ENCODE results near the gene SLC13A2. TPM values are rescaled to one million over a fixed set of nuclear protein-coding genes. Genes with fewer than 3 reads are reported as not detected.

Gene SLC13A2
- total and polyA plus RNA-seq, 2 experiments from 2014 or later, result not detected

DNA sequence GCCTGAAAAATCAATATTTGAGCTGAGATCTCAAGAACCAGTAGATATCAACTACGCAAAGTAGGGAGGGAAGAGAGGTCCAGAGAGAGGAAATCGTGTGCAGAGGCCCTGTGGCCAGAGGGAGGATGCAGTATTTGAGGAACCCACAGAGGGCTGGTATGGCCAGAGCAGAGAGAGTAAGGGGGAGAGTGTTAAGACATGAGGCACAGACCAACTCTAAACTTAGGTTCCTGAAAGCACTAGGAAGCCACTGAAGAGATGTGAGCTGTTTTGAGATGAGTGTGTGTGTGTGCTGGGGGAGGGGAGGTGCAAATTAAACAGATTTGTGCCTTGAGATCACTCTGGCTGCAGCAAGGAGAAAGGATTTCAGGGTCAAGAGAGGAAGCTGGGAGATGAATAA, 10.9 kb downstream of the SLC13A2 start:
- H3K36me3 Mint-ChIP-seq (ENCODE audit: low read depth), result no peaks in the 10 kb centered on the region
- H3K4me1 Mint-ChIP-seq, result peaks cover 20% of the 10 kb centered on the region
- Histone ChIP-seq H3K4me3 (no peak overlapping the region), H3K27me3 (ENCODE audit: insufficient read depth) (no peaks in the 10 kb centered on the region), H3K9me2 (ENCODE audit: insufficient read depth) (no peaks in the 10 kb centered on the region), H3K4me1 (ENCODE audit: insufficient read depth) (0 out of 2 replicates have a peak, but pooled peaks cover 10% of the 10 kb centered on the region), H3F3A (replicated peaks; ENCODE audit: low read depth) (0 out of 2 replicates have a peak, but pooled peaks cover 2% of the 10 kb centered on the region), H4K20me1 (replicated peaks; ENCODE audit: insufficient read depth) (no peaks in the 10 kb centered on the region), H3K27ac (ENCODE audit: low read depth) (no peak overlapping the region), H3K79me2 (replicated peaks; ENCODE audit: insufficient read depth) (no peaks in the 10 kb centered on the region), H3K4me2 (no peak overlapping the region), H2AFZ (no peak overlapping the region), H3K36me3 (ENCODE audit: insufficient read depth) (no peaks in the 10 kb centered on the region)
- no peak for DNase-seq (ENCODE audit: low spot score)
- H3K4me3 Mint-ChIP-seq, result no peak overlapping the region
- H3K9me3 Mint-ChIP-seq, result no peaks in the 10 kb centered on the region; the same call in 2 of the 3 replicates
- no peak for ATAC-seq
- TF ChIP-seq, protein P1, sequence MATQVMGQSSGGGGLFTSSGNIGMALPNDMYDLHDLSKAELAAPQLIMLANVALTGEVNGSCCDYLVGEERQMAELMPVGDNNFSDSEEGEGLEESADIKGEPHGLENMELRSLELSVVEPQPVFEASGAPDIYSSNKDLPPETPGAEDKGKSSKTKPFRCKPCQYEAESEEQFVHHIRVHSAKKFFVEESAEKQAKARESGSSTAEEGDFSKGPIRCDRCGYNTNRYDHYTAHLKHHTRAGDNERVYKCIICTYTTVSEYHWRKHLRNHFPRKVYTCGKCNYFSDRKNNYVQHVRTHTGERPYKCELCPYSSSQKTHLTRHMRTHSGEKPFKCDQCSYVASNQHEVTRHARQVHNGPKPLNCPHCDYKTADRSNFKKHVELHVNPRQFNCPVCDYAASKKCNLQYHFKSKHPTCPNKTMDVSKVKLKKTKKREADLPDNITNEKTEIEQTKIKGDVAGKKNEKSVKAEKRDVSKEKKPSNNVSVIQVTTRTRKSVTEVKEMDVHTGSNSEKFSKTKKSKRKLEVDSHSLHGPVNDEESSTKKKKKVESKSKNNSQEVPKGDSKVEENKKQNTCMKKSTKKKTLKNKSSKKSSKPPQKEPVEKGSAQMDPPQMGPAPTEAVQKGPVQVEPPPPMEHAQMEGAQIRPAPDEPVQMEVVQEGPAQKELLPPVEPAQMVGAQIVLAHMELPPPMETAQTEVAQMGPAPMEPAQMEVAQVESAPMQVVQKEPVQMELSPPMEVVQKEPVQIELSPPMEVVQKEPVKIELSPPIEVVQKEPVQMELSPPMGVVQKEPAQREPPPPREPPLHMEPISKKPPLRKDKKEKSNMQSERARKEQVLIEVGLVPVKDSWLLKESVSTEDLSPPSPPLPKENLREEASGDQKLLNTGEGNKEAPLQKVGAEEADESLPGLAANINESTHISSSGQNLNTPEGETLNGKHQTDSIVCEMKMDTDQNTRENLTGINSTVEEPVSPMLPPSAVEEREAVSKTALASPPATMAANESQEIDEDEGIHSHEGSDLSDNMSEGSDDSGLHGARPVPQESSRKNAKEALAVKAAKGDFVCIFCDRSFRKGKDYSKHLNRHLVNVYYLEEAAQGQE (IDR thresholded peaks at IDR 0.05; ENCODE audit: unreplicated experiment), result no peak
- TF ChIP-seq EZH2 (IDR thresholded peaks at IDR 0.05; ENCODE audit: low read depth, unreplicated experiment) (no peak), CREB1 (CRISPR knock-in tag; IDR thresholded peaks at IDR 0.05; ENCODE audit: low read depth) (no peak), ZNF114 (CRISPR knock-in tag; IDR thresholded peaks at IDR 0.05) (no peak), JUNB (IDR thresholded peaks at IDR 0.05; ENCODE audit: unreplicated experiment) (no peak), STAT1 (IDR thresholded peaks at IDR 0.05; ENCODE audit: unreplicated experiment) (no peak), EZH2phosphoT487 (IDR thresholded peaks at IDR 0.05; ENCODE audit: unreplicated experiment) (no peak), POLR2AphosphoS5 (IDR thresholded peaks at IDR 0.05; ENCODE audit: low read depth) (no peak), NANOG (IDR thresholded peaks at IDR 0.05; ENCODE audit: borderline replicate concordance) (no peak), ZNF331 (CRISPR knock-in tag; IDR thresholded peaks at IDR 0.05; ENCODE audit: low read depth) (no peak)
- TF ChIP-seq, protein P2, sequence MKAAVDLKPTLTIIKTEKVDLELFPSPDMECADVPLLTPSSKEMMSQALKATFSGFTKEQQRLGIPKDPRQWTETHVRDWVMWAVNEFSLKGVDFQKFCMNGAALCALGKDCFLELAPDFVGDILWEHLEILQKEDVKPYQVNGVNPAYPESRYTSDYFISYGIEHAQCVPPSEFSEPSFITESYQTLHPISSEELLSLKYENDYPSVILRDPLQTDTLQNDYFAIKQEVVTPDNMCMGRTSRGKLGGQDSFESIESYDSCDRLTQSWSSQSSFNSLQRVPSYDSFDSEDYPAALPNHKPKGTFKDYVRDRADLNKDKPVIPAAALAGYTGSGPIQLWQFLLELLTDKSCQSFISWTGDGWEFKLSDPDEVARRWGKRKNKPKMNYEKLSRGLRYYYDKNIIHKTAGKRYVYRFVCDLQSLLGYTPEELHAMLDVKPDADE (IDR thresholded peaks at IDR 0.05), result no peak
- TF ChIP-seq, protein P3, sequence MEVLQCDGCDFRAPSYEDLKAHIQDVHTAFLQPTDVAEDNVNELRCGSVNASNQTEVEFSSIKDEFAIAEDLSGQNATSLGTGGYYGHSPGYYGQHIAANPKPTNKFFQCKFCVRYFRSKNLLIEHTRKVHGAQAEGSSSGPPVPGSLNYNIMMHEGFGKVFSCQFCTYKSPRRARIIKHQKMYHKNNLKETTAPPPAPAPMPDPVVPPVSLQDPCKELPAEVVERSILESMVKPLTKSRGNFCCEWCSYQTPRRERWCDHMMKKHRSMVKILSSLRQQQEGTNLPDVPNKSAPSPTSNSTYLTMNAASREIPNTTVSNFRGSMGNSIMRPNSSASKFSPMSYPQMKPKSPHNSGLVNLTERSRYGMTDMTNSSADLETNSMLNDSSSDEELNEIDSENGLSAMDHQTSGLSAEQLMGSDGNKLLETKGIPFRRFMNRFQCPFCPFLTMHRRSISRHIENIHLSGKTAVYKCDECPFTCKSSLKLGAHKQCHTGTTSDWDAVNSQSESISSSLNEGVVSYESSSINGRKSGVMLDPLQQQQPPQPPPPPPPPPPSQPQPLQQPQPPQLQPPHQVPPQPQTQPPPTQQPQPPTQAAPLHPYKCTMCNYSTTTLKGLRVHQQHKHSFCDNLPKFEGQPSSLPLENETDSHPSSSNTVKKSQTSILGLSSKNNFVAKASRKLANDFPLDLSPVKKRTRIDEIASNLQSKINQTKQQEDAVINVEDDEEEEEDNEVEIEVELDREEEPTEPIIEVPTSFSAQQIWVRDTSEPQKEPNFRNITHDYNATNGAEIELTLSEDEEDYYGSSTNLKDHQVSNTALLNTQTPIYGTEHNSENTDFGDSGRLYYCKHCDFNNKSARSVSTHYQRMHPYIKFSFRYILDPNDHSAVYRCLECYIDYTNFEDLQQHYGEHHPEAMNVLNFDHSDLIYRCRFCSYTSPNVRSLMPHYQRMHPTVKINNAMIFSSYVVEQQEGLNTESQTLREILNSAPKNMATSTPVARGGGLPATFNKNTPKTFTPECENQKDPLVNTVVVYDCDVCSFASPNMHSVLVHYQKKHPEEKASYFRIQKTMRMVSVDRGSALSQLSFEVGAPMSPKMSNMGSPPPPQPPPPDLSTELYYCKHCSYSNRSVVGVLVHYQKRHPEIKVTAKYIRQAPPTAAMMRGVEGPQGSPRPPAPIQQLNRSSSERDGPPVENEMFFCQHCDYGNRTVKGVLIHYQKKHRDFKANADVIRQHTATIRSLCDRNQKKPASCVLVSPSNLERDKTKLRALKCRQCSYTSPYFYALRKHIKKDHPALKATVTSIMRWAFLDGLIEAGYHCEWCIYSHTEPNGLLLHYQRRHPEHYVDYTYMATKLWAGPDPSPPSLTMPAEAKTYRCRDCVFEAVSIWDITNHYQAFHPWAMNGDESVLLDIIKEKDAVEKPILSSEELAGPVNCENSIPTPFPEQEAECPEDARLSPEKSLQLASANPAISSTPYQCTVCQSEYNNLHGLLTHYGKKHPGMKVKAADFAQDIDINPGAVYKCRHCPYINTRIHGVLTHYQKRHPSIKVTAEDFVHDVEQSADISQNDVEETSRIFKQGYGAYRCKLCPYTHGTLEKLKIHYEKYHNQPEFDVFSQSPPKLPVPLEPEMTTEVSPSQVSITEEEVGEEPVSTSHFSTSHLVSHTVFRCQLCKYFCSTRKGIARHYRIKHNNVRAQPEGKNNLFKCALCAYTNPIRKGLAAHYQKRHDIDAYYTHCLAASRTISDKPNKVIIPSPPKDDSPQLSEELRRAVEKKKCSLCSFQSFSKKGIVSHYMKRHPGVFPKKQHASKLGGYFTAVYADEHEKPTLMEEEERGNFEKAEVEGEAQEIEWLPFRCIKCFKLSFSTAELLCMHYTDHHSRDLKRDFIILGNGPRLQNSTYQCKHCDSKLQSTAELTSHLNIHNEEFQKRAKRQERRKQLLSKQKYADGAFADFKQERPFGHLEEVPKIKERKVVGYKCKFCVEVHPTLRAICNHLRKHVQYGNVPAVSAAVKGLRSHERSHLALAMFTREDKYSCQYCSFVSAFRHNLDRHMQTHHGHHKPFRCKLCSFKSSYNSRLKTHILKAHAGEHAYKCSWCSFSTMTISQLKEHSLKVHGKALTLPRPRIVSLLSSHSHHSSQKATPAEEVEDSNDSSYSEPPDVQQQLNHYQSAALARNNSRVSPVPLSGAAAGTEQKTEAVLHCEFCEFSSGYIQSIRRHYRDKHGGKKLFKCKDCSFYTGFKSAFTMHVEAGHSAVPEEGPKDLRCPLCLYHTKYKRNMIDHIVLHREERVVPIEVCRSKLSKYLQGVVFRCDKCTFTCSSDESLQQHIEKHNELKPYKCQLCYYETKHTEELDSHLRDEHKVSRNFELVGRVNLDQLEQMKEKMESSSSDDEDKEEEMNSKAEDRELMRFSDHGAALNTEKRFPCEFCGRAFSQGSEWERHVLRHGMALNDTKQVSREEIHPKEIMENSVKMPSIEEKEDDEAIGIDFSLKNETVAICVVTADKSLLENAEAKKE (CRISPR knock-in tag; IDR thresholded peaks at IDR 0.05), result no peak
- TF ChIP-seq, protein P4, sequence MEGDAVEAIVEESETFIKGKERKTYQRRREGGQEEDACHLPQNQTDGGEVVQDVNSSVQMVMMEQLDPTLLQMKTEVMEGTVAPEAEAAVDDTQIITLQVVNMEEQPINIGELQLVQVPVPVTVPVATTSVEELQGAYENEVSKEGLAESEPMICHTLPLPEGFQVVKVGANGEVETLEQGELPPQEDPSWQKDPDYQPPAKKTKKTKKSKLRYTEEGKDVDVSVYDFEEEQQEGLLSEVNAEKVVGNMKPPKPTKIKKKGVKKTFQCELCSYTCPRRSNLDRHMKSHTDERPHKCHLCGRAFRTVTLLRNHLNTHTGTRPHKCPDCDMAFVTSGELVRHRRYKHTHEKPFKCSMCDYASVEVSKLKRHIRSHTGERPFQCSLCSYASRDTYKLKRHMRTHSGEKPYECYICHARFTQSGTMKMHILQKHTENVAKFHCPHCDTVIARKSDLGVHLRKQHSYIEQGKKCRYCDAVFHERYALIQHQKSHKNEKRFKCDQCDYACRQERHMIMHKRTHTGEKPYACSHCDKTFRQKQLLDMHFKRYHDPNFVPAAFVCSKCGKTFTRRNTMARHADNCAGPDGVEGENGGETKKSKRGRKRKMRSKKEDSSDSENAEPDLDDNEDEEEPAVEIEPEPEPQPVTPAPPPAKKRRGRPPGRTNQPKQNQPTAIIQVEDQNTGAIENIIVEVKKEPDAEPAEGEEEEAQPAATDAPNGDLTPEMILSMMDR (conservative IDR thresholded peaks at IDR 0.05; ENCODE audit: low read depth in 2 of 2), result no peak
- no peak overlapping the region for H3K27ac Mint-ChIP-seq
- peaks cover 5% of the 10 kb centered on the region for H3K27me3 Mint-ChIP-seq (ENCODE audit: insufficient read depth, low read depth, poor library complexity)

Data from GM23338 (cell line).